Measurements from ENCODE around the gene MRPL52. TPM values are rescaled to one million over a fixed set of nuclear protein-coding genes. Genes with fewer than 3 reads are reported as not detected.

The MRPL52 gene
- total and polyA plus RNA-seq, 10 of the 15 experiments (the other 5 are each of a cell fraction or from before 2014, with no cell fraction given): 51.7 to 541 (median 142) TPM

DNA sequence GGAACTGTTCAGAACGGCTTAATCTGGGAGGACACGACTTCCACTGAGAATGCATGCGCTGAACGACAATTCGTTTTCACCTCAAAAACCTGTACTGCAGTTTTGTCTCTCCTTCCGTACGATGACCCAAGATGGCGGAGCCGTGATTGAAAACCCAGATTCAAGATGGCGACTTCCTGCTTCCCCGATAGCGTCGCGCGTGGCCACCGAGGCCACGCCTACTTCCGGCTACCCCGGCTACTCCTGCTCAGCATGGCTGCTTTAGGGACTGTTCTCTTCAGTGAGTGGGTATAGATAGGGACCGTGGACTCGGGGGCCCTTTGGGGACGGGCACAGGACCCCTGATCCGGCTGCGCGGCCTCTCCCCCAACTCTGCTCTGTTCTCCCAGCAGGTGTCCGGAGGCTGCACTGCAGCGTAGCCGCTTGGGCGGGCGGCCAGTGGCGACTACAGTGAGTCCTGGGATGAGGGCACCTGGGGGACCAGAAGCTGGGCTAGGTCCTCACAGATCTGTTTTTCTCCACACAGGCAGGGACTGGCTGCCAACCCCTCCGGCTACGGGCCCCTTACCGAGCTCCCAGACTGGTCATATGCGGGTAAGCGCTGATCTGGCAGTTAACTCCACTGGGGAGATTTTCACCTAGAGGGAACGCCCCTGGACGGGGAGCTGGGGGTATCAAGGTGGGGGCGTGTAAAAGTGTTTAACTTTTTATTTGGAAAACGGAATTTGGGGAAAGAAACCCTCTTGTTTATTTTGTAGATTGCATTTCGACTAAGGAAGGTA is at the start of gene MRPL52 (continued):
- TF ChIP-seq, protein P1, sequence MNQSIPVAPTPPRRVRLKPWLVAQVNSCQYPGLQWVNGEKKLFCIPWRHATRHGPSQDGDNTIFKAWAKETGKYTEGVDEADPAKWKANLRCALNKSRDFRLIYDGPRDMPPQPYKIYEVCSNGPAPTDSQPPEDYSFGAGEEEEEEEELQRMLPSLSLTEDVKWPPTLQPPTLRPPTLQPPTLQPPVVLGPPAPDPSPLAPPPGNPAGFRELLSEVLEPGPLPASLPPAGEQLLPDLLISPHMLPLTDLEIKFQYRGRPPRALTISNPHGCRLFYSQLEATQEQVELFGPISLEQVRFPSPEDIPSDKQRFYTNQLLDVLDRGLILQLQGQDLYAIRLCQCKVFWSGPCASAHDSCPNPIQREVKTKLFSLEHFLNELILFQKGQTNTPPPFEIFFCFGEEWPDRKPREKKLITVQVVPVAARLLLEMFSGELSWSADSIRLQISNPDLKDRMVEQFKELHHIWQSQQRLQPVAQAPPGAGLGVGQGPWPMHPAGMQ (IDR thresholded peaks at IDR 0.05; ENCODE audit: borderline replicate concordance): no peak
- TF ChIP-seq STAT3 (IDR thresholded peaks at IDR 0.05; ENCODE audit: low read depth, low read length) (no peak), FOS (IDR thresholded peaks at IDR 0.05; ENCODE audit: borderline replicate concordance, extremely low read depth, insufficient read length) (no peak), HDAC2 (IDR thresholded peaks at IDR 0.05) (no peak), MEF2B (IDR thresholded peaks at IDR 0.05; ENCODE audit: partially characterized antibody, poor library complexity, severe bottlenecking) (no peak), NR2C2 (IDR thresholded peaks at IDR 0.05; ENCODE audit: borderline replicate concordance, control insufficient read depth, insufficient read length, low read depth) (no peak), POLR2AphosphoS5 (IDR thresholded peaks at IDR 0.05; ENCODE audit: low read length) (peak; percentile 79), ZNF384 (IDR thresholded peaks at IDR 0.05; ENCODE audit: borderline replicate concordance, low read depth, low read length) (no peak), EGR1 (IDR thresholded peaks at IDR 0.05; ENCODE audit: borderline replicate concordance in 1 of 2, low read depth in 2 of 2, low read length in 2 of 2) (no peak), LARP7 (IDR thresholded peaks at IDR 0.05) (peak; percentile 79), ZNF207 (IDR thresholded peaks at IDR 0.05; ENCODE audit: borderline replicate concordance) (peak; percentile 61; the same call in 1 of the 2 replicates), NFYB (IDR thresholded peaks at IDR 0.05; ENCODE audit: insufficient read depth, low read depth, low read length) (no peak), SIX5 (IDR thresholded peaks at IDR 0.05; ENCODE audit: low read depth, low read length, severe bottlenecking) (peak; percentile 41), NR2C1 (IDR thresholded peaks at IDR 0.05) (peak; percentile 83), EZH2 (IDR thresholded peaks at IDR 0.05; ENCODE audit: borderline replicate concordance, control insufficient read depth, low read depth, low read length) (no peak), RBBP5 (conservative IDR thresholded peaks at IDR 0.05) (no peak), POLR2A (IDR thresholded peaks at IDR 0.05; ENCODE audit: low read depth, low read length) (peak; percentile 80), NFIC (IDR thresholded peaks at IDR 0.05; ENCODE audit: low read depth, low read length) (no peak)
- TF ChIP-seq, protein P2, sequence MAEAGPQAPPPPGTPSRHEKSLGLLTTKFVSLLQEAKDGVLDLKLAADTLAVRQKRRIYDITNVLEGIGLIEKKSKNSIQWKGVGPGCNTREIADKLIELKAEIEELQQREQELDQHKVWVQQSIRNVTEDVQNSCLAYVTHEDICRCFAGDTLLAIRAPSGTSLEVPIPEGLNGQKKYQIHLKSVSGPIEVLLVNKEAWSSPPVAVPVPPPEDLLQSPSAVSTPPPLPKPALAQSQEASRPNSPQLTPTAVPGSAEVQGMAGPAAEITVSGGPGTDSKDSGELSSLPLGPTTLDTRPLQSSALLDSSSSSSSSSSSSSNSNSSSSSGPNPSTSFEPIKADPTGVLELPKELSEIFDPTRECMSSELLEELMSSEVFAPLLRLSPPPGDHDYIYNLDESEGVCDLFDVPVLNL (IDR thresholded peaks at IDR 0.05; ENCODE audit: low read depth, low read length): no peak
- TF ChIP-seq, protein P3, sequence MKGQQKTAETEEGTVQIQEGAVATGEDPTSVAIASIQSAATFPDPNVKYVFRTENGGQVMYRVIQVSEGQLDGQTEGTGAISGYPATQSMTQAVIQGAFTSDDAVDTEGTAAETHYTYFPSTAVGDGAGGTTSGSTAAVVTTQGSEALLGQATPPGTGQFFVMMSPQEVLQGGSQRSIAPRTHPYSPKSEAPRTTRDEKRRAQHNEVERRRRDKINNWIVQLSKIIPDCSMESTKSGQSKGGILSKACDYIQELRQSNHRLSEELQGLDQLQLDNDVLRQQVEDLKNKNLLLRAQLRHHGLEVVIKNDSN (IDR thresholded peaks at IDR 0.05; ENCODE audit: borderline replicate concordance, extremely low read length, insufficient read depth, low read depth, low read length): no peak
- TF ChIP-seq, protein P4, sequence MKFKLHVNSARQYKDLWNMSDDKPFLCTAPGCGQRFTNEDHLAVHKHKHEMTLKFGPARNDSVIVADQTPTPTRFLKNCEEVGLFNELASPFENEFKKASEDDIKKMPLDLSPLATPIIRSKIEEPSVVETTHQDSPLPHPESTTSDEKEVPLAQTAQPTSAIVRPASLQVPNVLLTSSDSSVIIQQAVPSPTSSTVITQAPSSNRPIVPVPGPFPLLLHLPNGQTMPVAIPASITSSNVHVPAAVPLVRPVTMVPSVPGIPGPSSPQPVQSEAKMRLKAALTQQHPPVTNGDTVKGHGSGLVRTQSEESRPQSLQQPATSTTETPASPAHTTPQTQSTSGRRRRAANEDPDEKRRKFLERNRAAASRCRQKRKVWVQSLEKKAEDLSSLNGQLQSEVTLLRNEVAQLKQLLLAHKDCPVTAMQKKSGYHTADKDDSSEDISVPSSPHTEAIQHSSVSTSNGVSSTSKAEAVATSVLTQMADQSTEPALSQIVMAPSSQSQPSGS (IDR thresholded peaks at IDR 0.05; ENCODE audit: low read length): no peak
- TF ChIP-seq, protein P5, sequence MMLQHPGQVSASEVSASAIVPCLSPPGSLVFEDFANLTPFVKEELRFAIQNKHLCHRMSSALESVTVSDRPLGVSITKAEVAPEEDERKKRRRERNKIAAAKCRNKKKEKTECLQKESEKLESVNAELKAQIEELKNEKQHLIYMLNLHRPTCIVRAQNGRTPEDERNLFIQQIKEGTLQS (IDR thresholded peaks at IDR 0.05; ENCODE audit: borderline replicate concordance, extremely low read depth, low read depth, low read length): no peak
- TF ChIP-seq, protein P6, sequence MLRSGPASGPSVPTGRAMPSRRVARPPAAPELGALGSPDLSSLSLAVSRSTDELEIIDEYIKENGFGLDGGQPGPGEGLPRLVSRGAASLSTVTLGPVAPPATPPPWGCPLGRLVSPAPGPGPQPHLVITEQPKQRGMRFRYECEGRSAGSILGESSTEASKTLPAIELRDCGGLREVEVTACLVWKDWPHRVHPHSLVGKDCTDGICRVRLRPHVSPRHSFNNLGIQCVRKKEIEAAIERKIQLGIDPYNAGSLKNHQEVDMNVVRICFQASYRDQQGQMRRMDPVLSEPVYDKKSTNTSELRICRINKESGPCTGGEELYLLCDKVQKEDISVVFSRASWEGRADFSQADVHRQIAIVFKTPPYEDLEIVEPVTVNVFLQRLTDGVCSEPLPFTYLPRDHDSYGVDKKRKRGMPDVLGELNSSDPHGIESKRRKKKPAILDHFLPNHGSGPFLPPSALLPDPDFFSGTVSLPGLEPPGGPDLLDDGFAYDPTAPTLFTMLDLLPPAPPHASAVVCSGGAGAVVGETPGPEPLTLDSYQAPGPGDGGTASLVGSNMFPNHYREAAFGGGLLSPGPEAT (IDR thresholded peaks at IDR 0.05; ENCODE audit: low read depth): peak; percentile 92
